Brain microvascular endothelial cell (primary cell): ENCODE measurements around the gene AIPL1.
A peak's percentile ranks its signal among the peaks of the same experiment; 100 is the strongest.

Experiments used
- DNase-seq: peaks from one replicate; pipeline ENCODE4 v3.0.0-alpha.2; 2020
- H3K27ac ChIP-seq: fragments of 250-450 bp; sonication (Bioruptor Pico); 2 replicates; pipeline ENCODE4 v1.5.1; 2020; ENCODE audit warnings: mild to moderate bottlenecking, moderate library complexity
- H3K27me3 ChIP-seq: fragments of 250-450 bp; sonication (Bioruptor Pico); replicated peaks from 2 replicates; pipeline ENCODE4 v1.5.1; 2020; ENCODE audit warnings: mild to moderate bottlenecking
- H3K36me3 ChIP-seq: fragments of 250-450 bp; sonication (Bioruptor Pico); replicated peaks from 2 replicates; pipeline ENCODE4 v1.5.1; 2020; ENCODE audit warnings: mild to moderate bottlenecking
- H3K4me3 ChIP-seq: 2 replicates; pipeline ENCODE4 v1.5.1; 2011; ENCODE audit warnings: low read depth, mild to moderate bottlenecking, control low read depth, low read length, moderate library complexity
- CTCF ChIP-seq: IDR thresholded peaks from 2 replicates; pipeline ENCODE4 v1.5.1; 2011; ENCODE audit warnings: low read depth, mild to moderate bottlenecking, moderate library complexity, low read length, control low read depth, inconsistent platforms; ENCODE audit errors: missing control alignments
- in situ Hi-C: cut with HindIII; loops from 2 replicates; pipeline ENCODE4 v1.10.0; 2017; ENCODE audit warnings: low sequenced_read_pairs, low pct_ligation_motif_present

The AIPL1 gene

GRCh38 chr17:6449307-6449706 is 14.4 kb upstream of the AIPL1 start:
- in situ Hi-C loops: no loop called here
- H3K4me3 ChIP-seq: no peak overlapping the region
- H3K36me3 ChIP-seq: no peaks in the 10 kb centered on the region
- no peak for TF ChIP-seq CTCF
- DNase-seq: no peak
- no peak overlapping the region for H3K27ac ChIP-seq
- H3K27me3 ChIP-seq: no peaks in the 10 kb centered on the region

GRCh38 chr17:6448473-6448872 is 13.6 kb upstream of the AIPL1 start:
- H3K36me3 ChIP-seq: no peaks in the 10 kb centered on the region
- in situ Hi-C loops: no loop called here
- H3K4me3 ChIP-seq: no peak overlapping the region
- H3K27me3 ChIP-seq: no peaks in the 10 kb centered on the region
- no peak for TF ChIP-seq CTCF
- H3K27ac ChIP-seq: no peak overlapping the region
- no peak for DNase-seq

- no peak overlapping the region for H3K27ac ChIP-seq
- H3K36me3 ChIP-seq: no peaks in the 10 kb centered on the region
- in situ Hi-C loops: no loop called here
- TF ChIP-seq CTCF: no peak
- no peak overlapping the region for H3K4me3 ChIP-seq
- DNase-seq: no peak
- H3K27me3 ChIP-seq: no peaks in the 10 kb centered on the region
These were observed 11.7 kb upstream of the AIPL1 start for GRCh38 chr17:6446516-6447100.

GRCh38 chr17:6444571-6445335 is 9.8 kb upstream of the AIPL1 start:
- in situ Hi-C loops: no loop called here

GRCh38 chr17:6443692-6444570 is 9.0 kb upstream of the AIPL1 start, which contains the start of gene PIMREG:
Gene PIMREG, plus strand, starts transcription at chr17:6444455. Its CDS starts 656 bp downstream, at chr17:6445111.
- no peaks in the 10 kb centered on the region for H3K27me3 ChIP-seq
- H3K36me3 ChIP-seq: no peaks in the 10 kb centered on the region
- TF ChIP-seq CTCF: no peak
- peak within 1 kb of the TSS; percentile 73 for H3K4me3 ChIP-seq
- in situ Hi-C loops: no loop called here
- peak within 1 kb of the TSS; percentile 50 for H3K27ac ChIP-seq
- peak; percentile 94 for DNase-seq

More at GRCh38 chr17:6444571-6445335, 9.8 kb upstream of the AIPL1 start:
- Histone ChIP-seq H3K4me3 (peak overlapping the region; percentile 73), H3K27me3 (no peaks in the 10 kb centered on the region), H3K27ac (no peak overlapping the region), H3K36me3 (no peaks in the 10 kb centered on the region)
- DNase-seq: no peak
- no peak for TF ChIP-seq CTCF
